HCT116 (cell line): ENCODE measurements around the gene FRK. TPM values are rescaled to one million over a fixed set of nuclear protein-coding genes. Genes with fewer than 3 reads are reported as not detected.

Source experiments
- ATAC-seq: fragments of 200-7000 bp; cut with Tn5 transposase; 2 replicates; pipeline ENCODE4 v1.9.1; 2020; ENCODE audit warnings: mild to moderate bottlenecking, moderate library complexity
- BruUV-seq: library from RNA; stranded (reverse); fragments of 400-500 nt; replicated peaks from 2 replicates; lab custom pipeline; 2021; lab: Mats Ljungman, UMichigan
- CTCF ChIA-PET: fragments of 300-600 bp; sonication (Branson Sonifier 250); formaldehyde crosslinking; loops from one replicate; lab custom pipeline; 2021; ENCODE audit warnings: antibody characterized with exemption; lab: Charles Lee
- POLR2A ChIA-PET: fragments of 300-600, 350-600 bp; sonication (Branson Sonifier 250); formaldehyde crosslinking; loops from one replicate; lab custom pipeline; 2021; ENCODE audit warnings: antibody characterized with exemption; lab: Charles Lee
- RAD21 ChIA-PET, 2 experiments: fragments of 300-600 bp; sonication (Branson Sonifier 250); formaldehyde crosslinking; loops; one replicate each; lab custom pipeline; 2023; ENCODE audit warnings: low total read pairs in 2 of 2; ENCODE audit not compliant: uncharacterized antibody in 2 of 2, unreplicated experiment in 2 of 2, low non-redundant PET in 1 of 2; lab: Charles Lee
- DNase-seq: peaks from one replicate; pipeline ENCODE4 v3.0.0-alpha.2; 2010; ENCODE audit warnings: low read depth, low spot score
- H2AFZ ChIP-seq: fragments of 200-600 bp; shearing (Covaris generic), sonication (generic); 2 replicates; pipeline ENCODE4 v1.6.1; 2017; ENCODE audit warnings: low read depth, mixed run types, mixed read lengths, antibody characterized with exemption, low read length; ENCODE audit not compliant: poor library complexity, severe bottlenecking
- H3K27ac ChIP-seq: 2 replicates; pipeline ENCODE4 v1.5.1; 2012; ENCODE audit warnings: low read depth, low read length
- H3K27me3 ChIP-seq: fragments of 200-600 bp; sonication (generic); 2 replicates; pipeline ENCODE4 v1.6.1; 2016; ENCODE audit warnings: mixed run types, low read length, mixed read lengths; ENCODE audit not compliant: insufficient read depth
- H3K36me3 ChIP-seq, 2 experiments: fragments of 200-500 bp in 1 of 2; fragments of 200-600 bp in 1 of 2; sonication (Bioruptor generic) in 1 of 2; sonication (generic) in 1 of 2; 2 replicates each; pipeline versions ENCODE4 v1.5.1 to v1.6.1; 2014 to 2016; ENCODE audit warnings: low read length in 2 of 2, inconsistent platforms in 1 of 2, mixed read lengths in 1 of 2, mixed run types in 1 of 2; ENCODE audit not compliant: insufficient read depth in 2 of 2, control insufficient read depth in 1 of 2
- H3K4me1 ChIP-seq, 2 experiments: fragments of 200-600 bp in 1 of 2; sonication (generic) in 1 of 2; 2 replicates each; pipeline versions ENCODE4 v1.5.1 to v1.6.1; 2012 to 2017; ENCODE audit warnings: low read length in 2 of 2, inconsistent platforms in 1 of 2, mild to moderate bottlenecking in 1 of 2, mixed read lengths in 1 of 2, mixed run types in 1 of 2, moderate library complexity in 1 of 2; ENCODE audit not compliant: insufficient read depth in 2 of 2, control insufficient read depth in 1 of 2
- H3K4me2 ChIP-seq: fragments of 200-600 bp; sonication (generic); 2 replicates; pipeline ENCODE4 v1.6.1; 2017; ENCODE audit warnings: mixed run types, low read length, mixed read lengths
- H3K4me3 ChIP-seq, 2 experiments: fragments of 200-600 bp in 1 of 2; sonication (generic) in 1 of 2; replicated peaks in 1 of 2; 2 replicates each; pipeline ENCODE4 v1.5.1; 2011 to 2016; ENCODE audit warnings: low read length in 2 of 2, control low read depth in 1 of 2, low read depth in 1 of 2, mild to moderate bottlenecking in 1 of 2, mixed read lengths in 1 of 2, mixed run types in 1 of 2
- H3K79me2 ChIP-seq: fragments of 200-600 bp; sonication (generic); 2 replicates; pipeline ENCODE4 v1.6.1; 2017; ENCODE audit warnings: mild to moderate bottlenecking, mixed run types, low read length, moderate library complexity, mixed read lengths; ENCODE audit not compliant: insufficient read depth
- H3K9ac ChIP-seq: fragments of 200-600 bp; sonication (generic); 2 replicates; pipeline ENCODE4 v1.6.1; 2016; ENCODE audit warnings: low read length, mixed read lengths
- H3K9me2 ChIP-seq: fragments of 200-600 bp; sonication (generic), shearing (Covaris generic); 2 replicates; pipeline ENCODE4 v1.6.1; 2017; ENCODE audit warnings: mixed run types, mild to moderate bottlenecking, moderate library complexity; ENCODE audit not compliant: insufficient read depth
- H3K9me3 ChIP-seq, 2 experiments: fragments of 200-500 bp in 1 of 2; fragments of 200-600 bp in 1 of 2; sonication (Bioruptor generic) in 1 of 2; sonication (generic) in 1 of 2; 2 replicates each; pipeline ENCODE4 v1.6.1; 2014 to 2017; ENCODE audit warnings: low read length in 2 of 2, mixed read lengths in 2 of 2, inconsistent platforms in 1 of 2, low read depth in 1 of 2, mild to moderate bottlenecking in 1 of 2, mixed run types in 1 of 2, moderate library complexity in 1 of 2; ENCODE audit not compliant: control insufficient read depth in 1 of 2, insufficient read depth in 1 of 2
- H4K20me1 ChIP-seq: fragments of 200-600 bp; sonication (generic), shearing (Covaris generic); 2 replicates; pipeline ENCODE4 v1.6.1; 2017; ENCODE audit warnings: mixed run types, mild to moderate bottlenecking, moderate library complexity; ENCODE audit not compliant: insufficient read depth
- EGR1 ChIP-seq: IDR thresholded peaks from 2 replicates; pipeline ENCODE4 v1.6.1; 2012; ENCODE audit warnings: low read depth
- EZH2 ChIP-seq: fragments of 200-600 bp; sonication (generic); IDR thresholded peaks from 2 replicates; pipeline ENCODE4 v1.6.1; 2017; ENCODE audit warnings: antibody characterized with exemption, mixed run types
- JUND ChIP-seq: IDR thresholded peaks from 2 replicates; pipeline ENCODE4 v1.6.1; 2012
- MAX ChIP-seq: IDR thresholded peaks from 2 replicates; pipeline ENCODE4 v1.6.1; 2012
- SIN3A ChIP-seq: IDR thresholded peaks from 2 replicates; pipeline ENCODE4 v1.6.1; 2012; ENCODE audit warnings: low read depth
- SRF ChIP-seq: IDR thresholded peaks from 2 replicates; pipeline ENCODE4 v1.6.1; 2012; ENCODE audit warnings: low read depth
- TCF7L2 ChIP-seq: IDR thresholded peaks from 2 replicates; pipeline ENCODE4 v1.7.0; 2011; ENCODE audit warnings: borderline replicate concordance, inconsistent platforms; ENCODE audit not compliant: insufficient read depth, insufficient read length; ENCODE audit errors: extremely low read depth
- intact Hi-C: fragments of 100-400 bp; cut with micrococcal nuclease; formaldehyde crosslinking; loops from 2 replicates; pipeline ENCODE4 v1.10.0; 2022
- total RNA-seq: library from RNA; stranded (reverse); gene quantifications from one replicate; pipeline ENCODE4 v1.2.1, GENCODE V29; 2021; ENCODE audit not compliant: unreplicated experiment
- TF ChIP-seq, protein P1 (sequence below): IDR thresholded peaks from 2 replicates; pipeline ENCODE4 v1.6.1; 2012
- TF ChIP-seq, protein P2 (sequence below): IDR thresholded peaks from 2 replicates; pipeline ENCODE4 v1.6.1; 2011; ENCODE audit warnings: mild to moderate bottlenecking, low read length, moderate library complexity; ENCODE audit not compliant: insufficient replicate concordance; ENCODE audit errors: extremely low read depth

FRK gene
- total RNA-seq, 1 experiment from 2014 or later = 3.7 TPM

GRCh38 chr6:116016846-116017545 lies 43.7 kb downstream of the FRK start:
- H3K79me2 ChIP-seq = no peaks in the 10 kb centered on the region
- intact Hi-C loops = no loop called here
- H3K4me3 ChIP-seq = no peak overlapping the region
- H3K4me2 ChIP-seq = no peak overlapping the region
- DNase-seq = no peak
- RAD21 ChIA-PET = no interaction called here
- H3K9ac ChIP-seq = no peak overlapping the region
- H4K20me1 ChIP-seq = no peaks in the 10 kb centered on the region
- no TSS peak for BruUV-seq
- H3K9me3 ChIP-seq = no peaks in the 10 kb centered on the region
- no peaks in the 10 kb centered on the region for H3K27me3 ChIP-seq
- no peak overlapping the region for H2AFZ ChIP-seq
- POLR2A ChIA-PET = no interaction called here
- TF ChIP-seq SIN3A (no peak), EZH2 (no peak), MAX (no peak), JUND (no peak), TCF7L2 (no peak), SRF (no peak), EGR1 (no peak)
- TF ChIP-seq, protein P1, sequence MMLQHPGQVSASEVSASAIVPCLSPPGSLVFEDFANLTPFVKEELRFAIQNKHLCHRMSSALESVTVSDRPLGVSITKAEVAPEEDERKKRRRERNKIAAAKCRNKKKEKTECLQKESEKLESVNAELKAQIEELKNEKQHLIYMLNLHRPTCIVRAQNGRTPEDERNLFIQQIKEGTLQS = no peak
- TF ChIP-seq, protein P2, sequence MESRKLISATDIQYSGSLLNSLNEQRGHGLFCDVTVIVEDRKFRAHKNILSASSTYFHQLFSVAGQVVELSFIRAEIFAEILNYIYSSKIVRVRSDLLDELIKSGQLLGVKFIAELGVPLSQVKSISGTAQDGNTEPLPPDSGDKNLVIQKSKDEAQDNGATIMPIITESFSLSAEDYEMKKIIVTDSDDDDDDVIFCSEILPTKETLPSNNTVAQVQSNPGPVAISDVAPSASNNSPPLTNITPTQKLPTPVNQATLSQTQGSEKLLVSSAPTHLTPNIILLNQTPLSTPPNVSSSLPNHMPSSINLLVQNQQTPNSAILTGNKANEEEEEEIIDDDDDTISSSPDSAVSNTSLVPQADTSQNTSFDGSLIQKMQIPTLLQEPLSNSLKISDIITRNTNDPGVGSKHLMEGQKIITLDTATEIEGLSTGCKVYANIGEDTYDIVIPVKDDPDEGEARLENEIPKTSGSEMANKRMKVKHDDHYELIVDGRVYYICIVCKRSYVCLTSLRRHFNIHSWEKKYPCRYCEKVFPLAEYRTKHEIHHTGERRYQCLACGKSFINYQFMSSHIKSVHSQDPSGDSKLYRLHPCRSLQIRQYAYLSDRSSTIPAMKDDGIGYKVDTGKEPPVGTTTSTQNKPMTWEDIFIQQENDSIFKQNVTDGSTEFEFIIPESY = no peak
- no peak for ATAC-seq
- H3K4me1 ChIP-seq = peaks cover 6 to 18% of the 10 kb centered on the region in 2 experiments; a peak in 3 of 4 replicates
- H3K27ac ChIP-seq = no peak overlapping the region
- CTCF ChIA-PET = interaction anchor here (1.2 kb wide), 1 partner anchor 44 kb away, joined by 3 read pairs; the partner anchor contains the start of gene FRK
- no peaks in the 10 kb centered on the region for H3K36me3 ChIP-seq
- H3K9me2 ChIP-seq = no peaks in the 10 kb centered on the region
